Fibroblast of mammary gland (primary cell): ENCODE results near the gene MARCHF3.

ENCODE experiments used
- DNase-seq: peaks from one replicate; pipeline ENCODE4 v3.0.0-alpha.2; 2010; ENCODE audit warnings: low read depth
- H3K4me3 ChIP-seq: 2 replicates; pipeline ENCODE4 v1.5.1; 2011; ENCODE audit warnings: low read depth, mild to moderate bottlenecking, low read length, moderate library complexity; ENCODE audit not compliant: control insufficient read depth
- CTCF ChIP-seq: conservative IDR thresholded peaks from 2 replicates; pipeline ENCODE4 v1.5.1; 2011; ENCODE audit warnings: low read depth, low read length, inconsistent platforms; ENCODE audit not compliant: control insufficient read depth, insufficient read depth

Gene MARCHF3

DNA sequence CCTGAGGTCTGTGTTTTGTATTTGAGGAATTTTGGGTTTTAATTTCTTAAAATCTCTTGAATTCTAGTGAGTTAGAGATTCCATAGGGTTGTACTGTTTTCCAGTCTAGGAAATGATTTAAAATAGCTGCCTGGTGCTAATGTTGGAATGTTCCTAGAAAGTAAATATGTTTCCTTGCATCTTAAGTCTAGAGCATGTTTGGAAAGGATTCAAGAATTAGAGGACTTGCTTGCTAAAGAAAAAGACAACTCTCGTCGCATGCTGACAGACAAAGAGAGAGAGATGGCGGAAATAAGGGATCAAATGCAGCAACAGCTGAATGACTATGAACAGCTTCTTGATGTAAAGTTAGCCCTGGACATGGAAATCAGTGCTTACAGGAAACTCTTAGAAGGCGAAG is 211.6 kb downstream of the MARCHF3 start:
- TF ChIP-seq CTCF = no peak
- no peak overlapping the region for H3K4me3 ChIP-seq
- DNase-seq = no peak
